ENCODE data around the gene GALNT18.

Gene GALNT18

GRCh38 chr11:11491014-11491413 lies 130.8 kb downstream of the GALNT18 start (continued):
- no peak for TF ChIP-seq SP7 (tag by site-specific recombination; IDR thresholded peaks at IDR 0.05)
- TF ChIP-seq KLF1 (tag by site-specific recombination; IDR thresholded peaks at IDR 0.05), result no peak
- no peak for TF ChIP-seq CTCF (tag by site-specific recombination; IDR thresholded peaks at IDR 0.05)
- TF ChIP-seq BCL11B (tag by site-specific recombination; IDR thresholded peaks at IDR 0.05; ENCODE audit: low read depth), result no peak
- TF ChIP-seq ZBTB8A (tag by site-specific recombination; IDR thresholded peaks at IDR 0.05), result no peak
- no peak for TF ChIP-seq TCF7L2 (IDR thresholded peaks at IDR 0.05; ENCODE audit: borderline replicate concordance, low read depth, low read length)
- TF ChIP-seq ZSCAN18 (tag by site-specific recombination; IDR thresholded peaks at IDR 0.05), result no peak
- TF ChIP-seq ZNF621 (tag by site-specific recombination; IDR thresholded peaks at IDR 0.05), result no peak
- no peak for TF ChIP-seq ZNF624 (tag by site-specific recombination; IDR thresholded peaks at IDR 0.05)
- no peak for TF ChIP-seq ZNF280C (tag by site-specific recombination; IDR thresholded peaks at IDR 0.05)

- CTCF ChIA-PET, result no interaction called here
- H3K9me3 ChIP-seq (ENCODE audit: control insufficient read depth, insufficient read depth, low read depth, low read length), result no peaks in the 10 kb centered on the region
- no peak for TF ChIP-seq TSHZ1 (tag by site-specific recombination; IDR thresholded peaks at IDR 0.05; ENCODE audit: borderline replicate concordance)
- TF ChIP-seq FEZF1 (tag by site-specific recombination; IDR thresholded peaks at IDR 0.05), result peak; percentile 56
Observed at GRCh38 chr11:11486423-11486822, 135.4 kb downstream of the GALNT18 start.

GRCh38 chr11:11486002-11486401 lies 135.8 kb downstream of the GALNT18 start:
- Histone ChIP-seq H3K36me3 (ENCODE audit: control insufficient read depth in 2 of 2, insufficient read depth in 1 of 2, low read length in 2 of 2) (no peaks in the 10 kb centered on the region), H3K4me3 (ENCODE audit: low read depth, low read length) (no peak overlapping the region), H3K4me1 (ENCODE audit: control insufficient read depth, insufficient read depth, low read length) (no peaks in the 10 kb centered on the region), H3K9me3 (ENCODE audit: control insufficient read depth, insufficient read depth, low read depth, low read length) (no peaks in the 10 kb centered on the region), H3K27ac (ENCODE audit: extremely low read depth, low read depth, low read length) (no peak overlapping the region)
- CTCF ChIA-PET, result no interaction called here
- POLR2A ChIA-PET, result no interaction called here
- TF ChIP-seq ZNF221 (tag by site-specific recombination; IDR thresholded peaks at IDR 0.05; ENCODE audit: borderline replicate concordance), result no peak
- no peak for TF ChIP-seq ZNF423 (tag by site-specific recombination; IDR thresholded peaks at IDR 0.05)
- 0 out of 2 replicates have a peak, but pooled peaks have one; percentile 23 for TF ChIP-seq ZNF623 (tag by site-specific recombination; IDR thresholded peaks at IDR 0.05)
- no peak for TF ChIP-seq ZNF521 (tag by site-specific recombination; IDR thresholded peaks at IDR 0.05)
- TF ChIP-seq SETDB1 (IDR thresholded peaks at IDR 0.05; ENCODE audit: insufficient read length, low read length), result no peak
- no peak for TF ChIP-seq ZSCAN16 (tag by site-specific recombination; IDR thresholded peaks at IDR 0.05)
- no peak for TF ChIP-seq BCL6B (tag by site-specific recombination; IDR thresholded peaks at IDR 0.05)
- TF ChIP-seq PRDM4 (tag by site-specific recombination; IDR thresholded peaks at IDR 0.05), result no peak
- TF ChIP-seq ZNF23 (tag by site-specific recombination; IDR thresholded peaks at IDR 0.05; ENCODE audit: borderline replicate concordance), result no peak

More at GRCh38 chr11:11486423-11486822, 135.4 kb downstream of the GALNT18 start:
- Histone ChIP-seq H3K36me3 (ENCODE audit: control insufficient read depth in 2 of 2, insufficient read depth in 1 of 2, low read length in 2 of 2) (no peaks in the 10 kb centered on the region), H3K27ac (ENCODE audit: extremely low read depth, low read depth, low read length) (no peak overlapping the region), H3K4me3 (ENCODE audit: low read depth, low read length) (no peak overlapping the region), H3K4me1 (ENCODE audit: control insufficient read depth, insufficient read depth, low read length) (no peaks in the 10 kb centered on the region)
- POLR2A ChIA-PET, result no interaction called here
